DND-41 (cell line): ENCODE data around the gene FOXP1.

Source experiments
- ATAC-seq: fragments of 200-7000 bp; cut with Tn5 transposase; 3 replicates; pipeline ENCODE4 v1.9.1; 2021; ENCODE audit warnings: low read depth; ENCODE audit not compliant: insufficient read depth
- DNase-seq: peaks from one replicate; pipeline ENCODE4 v3.0.0-alpha.2; 2020
- H2AFZ ChIP-seq: 2 replicates; pipeline ENCODE4 v1.6.0; 2012; ENCODE audit warnings: low read depth, low read length
- H3K27ac ChIP-seq: 2 replicates; pipeline ENCODE4 v1.5.1; 2012; ENCODE audit warnings: low read length, inconsistent platforms
- H3K27me3 ChIP-seq: fragments of 200-600 bp; sonication (generic); 2 replicates; pipeline ENCODE4 v1.6.0; 2012; ENCODE audit warnings: low read length, mild to moderate bottlenecking, inconsistent platforms; ENCODE audit not compliant: insufficient read depth, poor library complexity
- H3K36me3 ChIP-seq: 2 replicates; pipeline ENCODE4 v1.5.1; 2012; ENCODE audit warnings: low read length, inconsistent platforms; ENCODE audit not compliant: insufficient read depth
- H3K4me1 ChIP-seq: 2 replicates; pipeline ENCODE4 v1.5.1; 2012; ENCODE audit warnings: mild to moderate bottlenecking, low read length; ENCODE audit not compliant: insufficient read depth
- H3K4me2 ChIP-seq: 2 replicates; pipeline ENCODE4 v1.6.0; 2012; ENCODE audit warnings: mild to moderate bottlenecking, moderate library complexity, low read length, inconsistent platforms; ENCODE audit not compliant: insufficient read depth
- H3K4me3 ChIP-seq, 2 experiments: fragments of 200-600 bp in 1 of 2; shearing (Covaris generic) in 1 of 2; 2 replicates each; pipeline ENCODE4 v1.5.1; 2012 to 2016; ENCODE audit warnings: inconsistent platforms in 2 of 2, low read length in 2 of 2, mild to moderate bottlenecking in 2 of 2, low read depth in 1 of 2, moderate library complexity in 1 of 2
- H3K79me2 ChIP-seq: 2 replicates; pipeline ENCODE4 v1.6.0; 2012; ENCODE audit warnings: low read length, inconsistent platforms; ENCODE audit not compliant: insufficient read depth
- H3K9ac ChIP-seq: 2 replicates; pipeline ENCODE4 v1.6.0; 2012; ENCODE audit warnings: low read depth, mild to moderate bottlenecking, inconsistent platforms, low read length, moderate library complexity
- H3K9me3 ChIP-seq: 2 replicates; pipeline ENCODE4 v1.5.1; 2012; ENCODE audit warnings: low read length, moderate library complexity, mild to moderate bottlenecking, inconsistent platforms; ENCODE audit not compliant: insufficient read depth, severe bottlenecking
- H4K20me1 ChIP-seq: 2 replicates; pipeline ENCODE4 v1.6.0; 2012; ENCODE audit warnings: low read length; ENCODE audit not compliant: insufficient read depth
- EZH2 ChIP-seq: IDR thresholded peaks from 3 replicates; pipeline ENCODE4 v1.6.1; 2012; ENCODE audit warnings: borderline replicate concordance, low read depth, mild to moderate bottlenecking, moderate library complexity, low read length, inconsistent platforms; ENCODE audit not compliant: severe bottlenecking
- TF ChIP-seq, protein P1 (sequence below): IDR thresholded peaks from 2 replicates; pipeline ENCODE4 v1.5.1; 2012; ENCODE audit warnings: borderline replicate concordance, low read length, moderate library complexity, mild to moderate bottlenecking; ENCODE audit not compliant: poor library complexity, severe bottlenecking; ENCODE audit errors: extremely low read depth

FOXP1 gene

DNA sequence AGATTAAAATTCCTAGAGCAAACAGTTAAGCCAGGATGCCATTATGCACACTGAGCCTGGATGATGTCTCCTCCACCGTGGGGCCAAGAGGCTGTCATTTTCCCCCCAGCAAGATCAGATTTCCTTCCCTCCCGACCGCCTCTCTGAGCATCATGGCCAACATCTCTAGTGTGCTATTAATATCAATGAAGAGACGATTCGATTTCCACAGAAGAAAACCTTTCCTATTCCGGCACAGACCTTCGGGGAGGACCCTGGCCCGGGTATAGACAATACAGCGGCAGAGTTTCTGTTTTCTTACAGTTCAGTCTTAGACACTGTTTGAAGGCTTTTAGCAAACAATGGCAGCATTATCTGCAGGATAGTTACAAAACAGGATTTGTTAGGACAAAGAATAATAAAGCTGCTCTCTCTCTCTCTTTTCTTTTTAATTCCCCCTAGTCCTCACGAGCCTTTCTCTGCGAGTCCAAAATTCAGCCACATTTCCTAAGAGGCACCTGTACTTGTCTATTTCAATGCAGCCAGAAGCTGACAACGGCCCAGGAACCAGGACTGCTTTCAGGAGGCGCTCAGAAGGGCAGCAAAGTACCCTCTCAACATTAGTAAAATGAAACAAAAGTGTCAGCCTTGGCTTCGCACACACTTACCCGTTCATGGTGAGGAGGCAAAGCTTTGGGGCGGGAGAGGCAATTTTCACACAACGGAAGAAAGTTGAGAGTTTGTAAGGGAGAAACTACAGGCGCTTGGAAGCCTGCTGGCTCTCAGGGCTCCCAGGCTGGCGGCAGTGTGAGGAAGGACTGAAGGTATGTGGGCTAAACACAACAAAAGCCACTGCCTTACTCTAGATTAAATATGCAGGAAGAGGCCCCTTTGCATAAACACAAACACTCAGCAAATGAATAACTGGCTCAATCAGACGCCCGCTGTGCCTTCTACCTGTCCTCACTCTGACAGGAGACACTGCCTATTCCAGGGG lies 278.0 kb downstream of the FOXP1 start:
- no peaks in the 10 kb centered on the region for H3K36me3 ChIP-seq
- H3K27ac ChIP-seq = no peak overlapping the region
- H3K4me2 ChIP-seq = no peak overlapping the region
- TF ChIP-seq, protein P1, sequence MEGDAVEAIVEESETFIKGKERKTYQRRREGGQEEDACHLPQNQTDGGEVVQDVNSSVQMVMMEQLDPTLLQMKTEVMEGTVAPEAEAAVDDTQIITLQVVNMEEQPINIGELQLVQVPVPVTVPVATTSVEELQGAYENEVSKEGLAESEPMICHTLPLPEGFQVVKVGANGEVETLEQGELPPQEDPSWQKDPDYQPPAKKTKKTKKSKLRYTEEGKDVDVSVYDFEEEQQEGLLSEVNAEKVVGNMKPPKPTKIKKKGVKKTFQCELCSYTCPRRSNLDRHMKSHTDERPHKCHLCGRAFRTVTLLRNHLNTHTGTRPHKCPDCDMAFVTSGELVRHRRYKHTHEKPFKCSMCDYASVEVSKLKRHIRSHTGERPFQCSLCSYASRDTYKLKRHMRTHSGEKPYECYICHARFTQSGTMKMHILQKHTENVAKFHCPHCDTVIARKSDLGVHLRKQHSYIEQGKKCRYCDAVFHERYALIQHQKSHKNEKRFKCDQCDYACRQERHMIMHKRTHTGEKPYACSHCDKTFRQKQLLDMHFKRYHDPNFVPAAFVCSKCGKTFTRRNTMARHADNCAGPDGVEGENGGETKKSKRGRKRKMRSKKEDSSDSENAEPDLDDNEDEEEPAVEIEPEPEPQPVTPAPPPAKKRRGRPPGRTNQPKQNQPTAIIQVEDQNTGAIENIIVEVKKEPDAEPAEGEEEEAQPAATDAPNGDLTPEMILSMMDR = no peak
- no peak for TF ChIP-seq EZH2
- H3K27me3 ChIP-seq = no peaks in the 10 kb centered on the region
- peaks cover 16% of the 10 kb centered on the region for H3K4me1 ChIP-seq
- no peak for DNase-seq
- no peaks in the 10 kb centered on the region for H3K9me3 ChIP-seq
- peaks cover 2% of the 10 kb centered on the region; the same call in 1 of the 2 replicates for H4K20me1 ChIP-seq
- no peaks in the 10 kb centered on the region; the same call in 1 of the 2 replicates for H3K79me2 ChIP-seq
- no peak overlapping the region for H2AFZ ChIP-seq
- ATAC-seq = no peak
- no peak overlapping the region for H3K9ac ChIP-seq
- H3K4me3 ChIP-seq = no peak overlapping the region

DNA sequence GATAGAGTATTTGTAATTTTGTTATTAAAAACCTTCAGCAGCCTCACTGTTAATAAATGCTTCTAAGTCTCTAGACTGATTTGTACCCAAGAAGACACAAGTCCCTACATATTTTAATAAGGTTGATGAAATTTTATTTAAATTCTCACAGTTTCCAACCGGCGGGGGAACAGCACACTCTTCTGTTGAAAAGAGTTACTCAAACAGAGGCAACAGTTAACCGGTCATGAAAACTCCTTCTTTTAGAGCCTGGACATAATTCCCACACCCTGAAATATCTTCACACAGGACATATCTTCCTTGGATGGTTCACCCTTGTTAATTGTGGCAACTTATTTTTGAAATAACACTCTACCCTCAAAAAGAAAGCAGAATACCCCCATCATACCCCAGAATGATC lies 278.8 kb downstream of the FOXP1 start:
- Histone ChIP-seq H3K4me2 (no peak overlapping the region), H3K4me3 (no peak overlapping the region), H3K27me3 (no peaks in the 10 kb centered on the region), H3K4me1 (peaks cover 8% of the 10 kb centered on the region), H3K27ac (no peak overlapping the region), H2AFZ (no peak overlapping the region), H3K9me3 (no peaks in the 10 kb centered on the region), H3K36me3 (no peaks in the 10 kb centered on the region), H3K9ac (no peak overlapping the region), H4K20me1 (no peaks in the 10 kb centered on the region; the same call in 1 of the 2 replicates), H3K79me2 (no peaks in the 10 kb centered on the region; the same call in 1 of the 2 replicates)
- no peak for ATAC-seq
- TF ChIP-seq EZH2 = no peak
- TF ChIP-seq, protein P1 = no peak
- no peak for DNase-seq

DNA sequence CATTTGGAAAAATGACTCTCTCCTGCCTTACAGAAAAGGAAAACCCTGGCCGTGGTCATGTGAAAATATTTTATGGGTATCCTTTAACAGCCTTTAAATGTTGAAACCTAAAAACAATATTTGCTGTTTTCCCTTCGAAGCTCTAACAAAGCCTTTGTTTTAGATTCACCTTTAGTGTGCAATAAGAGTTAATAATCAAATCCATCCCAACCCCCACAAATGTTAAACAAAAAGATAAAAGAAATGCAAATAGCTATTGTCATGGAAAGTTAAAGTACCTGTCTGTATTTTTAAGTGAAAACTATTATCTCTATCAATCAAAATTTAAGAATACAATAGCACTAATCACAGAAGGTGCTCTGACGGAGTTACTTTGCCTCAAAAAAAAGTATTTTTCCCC lies 279.3 kb downstream of the FOXP1 start:
- Histone ChIP-seq H3K4me2 (no peak overlapping the region), H3K36me3 (no peaks in the 10 kb centered on the region), H3K79me2 (no peaks in the 10 kb centered on the region; the same call in 1 of the 2 replicates), H3K27me3 (no peaks in the 10 kb centered on the region), H3K27ac (no peak overlapping the region), H3K4me3 (no peak overlapping the region), H3K9me3 (no peaks in the 10 kb centered on the region), H3K9ac (no peak overlapping the region), H4K20me1 (no peaks in the 10 kb centered on the region; the same call in 1 of the 2 replicates), H3K4me1 (peaks cover 4% of the 10 kb centered on the region), H2AFZ (no peak overlapping the region)
- TF ChIP-seq, protein P1 = no peak
- no peak for TF ChIP-seq EZH2
- DNase-seq (no peak), ATAC-seq (no peak)
